ENCODE measurements around the gene ARMC9. TPM values are rescaled to one million over a fixed set of nuclear protein-coding genes. Genes with fewer than 3 reads are reported as not detected.
A peak's percentile ranks its signal among the peaks of the same experiment; 100 is the strongest.

The ARMC9 gene
- total and polyA plus RNA-seq, 2 donors from 2014 or later, result 7.3 to 18.2 TPM

GRCh38 chr2:231360881-231361371 is 162.5 kb downstream of the ARMC9 start:
- FAIRE-seq (no peak), DNase-seq (peak in 1 of 5 donors; percentile 69)
- H3K4me1 ChIP-seq (ENCODE audit: control insufficient read depth in 2 of 3, insufficient read depth in 2 of 3, low read depth in 1 of 3, low read length in 3 of 3), result peaks cover 0 to 2% (median 0%) of the 10 kb centered on the region in 3 donors
- peaks cover 0 to 2% (median 0%) of the 10 kb centered on the region in 3 donors for H3K36me3 ChIP-seq (ENCODE audit: control insufficient read depth in 2 of 3, insufficient read depth in 3 of 3, low read length in 3 of 3)
- H3K9me3 ChIP-seq (ENCODE audit: control insufficient read depth in 2 of 3, insufficient read depth in 1 of 3, low read length in 3 of 3), result no peaks in the 10 kb centered on the region
- no peak overlapping the region for H3K27ac ChIP-seq (ENCODE audit: low read depth in 2 of 2, low read length in 2 of 2)
- intact Hi-C loops (cut with DNase I), result no loop called here
- no peak overlapping the region for H3K4me3 ChIP-seq (ENCODE audit: low read length in 3 of 3)
- TF ChIP-seq CTCF (IDR thresholded peaks at IDR 0.05; ENCODE audit: borderline replicate concordance, extremely low read depth, insufficient read depth), result no peak
- no peak overlapping the region for H3K9ac ChIP-seq (ENCODE audit: low read length in 3 of 3)
- no peaks in the 10 kb centered on the region for H3K27me3 ChIP-seq (ENCODE audit: control insufficient read depth, insufficient read depth, low read length)

GRCh38 chr2:231361701-231362554 is 163.5 kb downstream of the ARMC9 start:
- Histone ChIP-seq H3K27ac (ENCODE audit: low read depth in 2 of 2, low read length in 2 of 2) (no peak overlapping the region), H3K27me3 (ENCODE audit: control insufficient read depth, insufficient read depth, low read length) (no peaks in the 10 kb centered on the region), H3K9me3 (ENCODE audit: control insufficient read depth in 2 of 3, insufficient read depth in 1 of 3, low read length in 3 of 3) (no peaks in the 10 kb centered on the region), H3K36me3 (ENCODE audit: control insufficient read depth in 2 of 3, insufficient read depth in 3 of 3, low read length in 3 of 3) (peaks cover 0 to 2% (median 0%) of the 10 kb centered on the region in 3 donors), H3K9ac (ENCODE audit: low read length in 3 of 3) (no peak overlapping the region), H3K4me3 (ENCODE audit: low read length in 3 of 3) (no peak overlapping the region), H3K4me1 (ENCODE audit: control insufficient read depth in 2 of 3, insufficient read depth in 2 of 3, low read depth in 1 of 3, low read length in 3 of 3) (no peaks in the 10 kb centered on the region)
- no peak for TF ChIP-seq CTCF (IDR thresholded peaks at IDR 0.05; ENCODE audit: borderline replicate concordance, extremely low read depth, insufficient read depth)
- DNase-seq (peak in 1 of 5 donors; percentile 55), FAIRE-seq (no peak)
- intact Hi-C loops (cut with DNase I), result no loop called here

- H3K27ac ChIP-seq (ENCODE audit: low read depth in 2 of 2, low read length in 2 of 2), result no peak overlapping the region
- DNase-seq (peak in 1 of 5 donors; percentile 62), FAIRE-seq (no peak)
Observed at GRCh38 chr2:231362555-231363184, 164.2 kb downstream of the ARMC9 start.

More at GRCh38 chr2:231362555-231363184, 164.2 kb downstream of the ARMC9 start:
- H3K9ac ChIP-seq (ENCODE audit: low read length in 3 of 3), result no peak overlapping the region
- H3K4me1 ChIP-seq (ENCODE audit: control insufficient read depth in 2 of 3, insufficient read depth in 2 of 3, low read depth in 1 of 3, low read length in 3 of 3), result no peaks in the 10 kb centered on the region
- no peak overlapping the region for H3K4me3 ChIP-seq (ENCODE audit: low read length in 3 of 3)
- H3K36me3 ChIP-seq (ENCODE audit: control insufficient read depth in 2 of 3, insufficient read depth in 3 of 3, low read length in 3 of 3), result peaks cover 0 to 2% (median 0%) of the 10 kb centered on the region in 3 donors
- intact Hi-C loops (cut with DNase I), result no loop called here
- no peaks in the 10 kb centered on the region for H3K9me3 ChIP-seq (ENCODE audit: control insufficient read depth in 2 of 3, insufficient read depth in 1 of 3, low read length in 3 of 3)
- no peak for TF ChIP-seq CTCF (IDR thresholded peaks at IDR 0.05; ENCODE audit: borderline replicate concordance, extremely low read depth, insufficient read depth)
- no peaks in the 10 kb centered on the region for H3K27me3 ChIP-seq (ENCODE audit: control insufficient read depth, insufficient read depth, low read length)
